ENCODE measurements around the gene F12.
"Not testable (repeated sequence)": the region's sequence is repeated elsewhere in the genome, so short reads cannot be mapped to it uniquely, and the experiment has no call there.

The F12 gene

DNA sequence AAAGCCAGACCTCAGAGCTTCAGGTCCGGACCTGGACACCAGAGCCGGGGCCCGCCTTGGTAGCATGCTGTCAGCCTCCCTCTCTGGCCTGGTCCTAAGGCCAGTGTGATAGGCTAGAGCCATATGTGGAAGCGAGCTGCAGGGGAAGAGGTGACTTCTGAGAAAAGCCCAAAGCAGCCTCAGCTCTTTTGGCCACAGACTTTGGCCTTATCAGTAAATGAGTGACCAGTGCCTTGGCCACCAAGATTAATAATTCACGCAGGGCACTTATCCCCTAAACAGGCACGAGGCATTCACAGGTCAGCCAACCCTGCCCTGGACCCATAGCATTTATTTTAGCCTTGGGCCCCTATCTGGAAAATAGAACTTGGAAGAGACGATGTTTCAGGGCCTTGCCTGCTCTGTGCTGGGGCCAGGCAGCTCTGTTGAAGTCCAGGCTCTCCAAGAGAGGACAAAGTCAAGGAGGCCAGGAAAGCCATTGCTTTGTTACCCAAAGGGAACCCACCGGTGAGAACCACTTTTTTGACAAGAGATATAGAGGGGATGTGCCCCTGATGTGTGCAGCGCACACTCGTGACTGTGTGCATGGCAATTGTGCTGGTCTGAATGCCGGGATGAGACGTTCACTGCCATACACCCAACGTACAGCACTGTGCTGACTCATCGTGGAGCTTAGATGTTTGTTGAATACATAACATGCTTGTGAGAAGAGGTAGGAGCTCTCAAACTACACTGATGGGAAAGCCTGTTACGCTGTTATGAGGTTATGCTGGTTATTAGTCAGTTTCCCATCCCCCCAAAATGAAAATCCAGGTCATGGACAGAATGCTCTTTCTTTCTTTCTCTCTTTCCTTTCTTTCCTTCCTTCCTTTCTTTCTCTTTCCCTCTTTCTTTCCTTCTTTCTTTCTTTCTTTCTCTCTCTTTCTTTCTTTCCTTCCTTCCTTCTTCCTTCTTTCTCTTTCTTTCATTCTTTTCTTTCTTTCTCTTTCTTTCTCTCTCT lies 30.2 kb downstream of the F12 start:
- Mint-ChIP-seq H3K36me3 (ENCODE audit: low read depth) (no peaks in the 10 kb centered on the region), H3K27ac (peak overlapping the region; percentile 29), H3K4me3 (no peak overlapping the region), H3K4me1 (peaks cover 36% of the 10 kb centered on the region), H3K27me3 (ENCODE audit: low read depth, poor library complexity) (peaks cover 10% of the 10 kb centered on the region), H3K9me3 (no peaks in the 10 kb centered on the region)
- TF ChIP-seq, protein P1, sequence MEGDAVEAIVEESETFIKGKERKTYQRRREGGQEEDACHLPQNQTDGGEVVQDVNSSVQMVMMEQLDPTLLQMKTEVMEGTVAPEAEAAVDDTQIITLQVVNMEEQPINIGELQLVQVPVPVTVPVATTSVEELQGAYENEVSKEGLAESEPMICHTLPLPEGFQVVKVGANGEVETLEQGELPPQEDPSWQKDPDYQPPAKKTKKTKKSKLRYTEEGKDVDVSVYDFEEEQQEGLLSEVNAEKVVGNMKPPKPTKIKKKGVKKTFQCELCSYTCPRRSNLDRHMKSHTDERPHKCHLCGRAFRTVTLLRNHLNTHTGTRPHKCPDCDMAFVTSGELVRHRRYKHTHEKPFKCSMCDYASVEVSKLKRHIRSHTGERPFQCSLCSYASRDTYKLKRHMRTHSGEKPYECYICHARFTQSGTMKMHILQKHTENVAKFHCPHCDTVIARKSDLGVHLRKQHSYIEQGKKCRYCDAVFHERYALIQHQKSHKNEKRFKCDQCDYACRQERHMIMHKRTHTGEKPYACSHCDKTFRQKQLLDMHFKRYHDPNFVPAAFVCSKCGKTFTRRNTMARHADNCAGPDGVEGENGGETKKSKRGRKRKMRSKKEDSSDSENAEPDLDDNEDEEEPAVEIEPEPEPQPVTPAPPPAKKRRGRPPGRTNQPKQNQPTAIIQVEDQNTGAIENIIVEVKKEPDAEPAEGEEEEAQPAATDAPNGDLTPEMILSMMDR (IDR thresholded peaks at IDR 0.05) = no peak
- DNase-seq = no peak

- Mint-ChIP-seq H3K36me3 (ENCODE audit: low read depth) (no peaks in the 10 kb centered on the region), H3K4me3 (no peak overlapping the region), H3K27me3 (ENCODE audit: low read depth, poor library complexity) (peaks cover 14% of the 10 kb centered on the region), H3K4me1 (peaks cover 25% of the 10 kb centered on the region), H3K27ac (no peak overlapping the region), H3K9me3 (no peaks in the 10 kb centered on the region)
- TF ChIP-seq, protein P1 (IDR thresholded peaks at IDR 0.05) = no peak
- no peak for DNase-seq
Observed at GRCh38 chr5:177377851-177378776, 31.2 kb downstream of the F12 start.

DNA sequence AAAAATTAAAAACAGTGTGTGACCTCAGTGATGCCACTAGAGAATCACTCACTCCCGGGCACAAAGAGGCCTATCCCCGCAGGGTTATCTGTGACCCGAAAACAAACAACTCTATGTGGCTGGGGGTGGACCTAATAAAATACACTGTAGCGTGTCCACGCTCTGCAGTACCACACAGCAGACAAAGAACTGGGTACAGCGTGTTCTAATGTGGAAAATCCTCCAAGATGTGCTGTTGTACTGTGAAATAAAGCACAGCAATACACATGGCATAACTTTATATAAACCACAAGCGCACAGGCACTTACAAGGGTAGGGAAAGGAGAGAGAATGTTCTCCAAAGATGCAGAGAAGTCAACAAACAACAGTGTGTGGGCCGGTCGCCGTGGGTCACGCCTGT lies 33.3 kb downstream of the F12 start:
- DNase-seq = no peak
- no peak overlapping the region for H3K4me3 Mint-ChIP-seq
- no peaks in the 10 kb centered on the region for H3K9me3 Mint-ChIP-seq
- H3K27ac Mint-ChIP-seq = peak overlapping the region; percentile 29
- peaks cover 17% of the 10 kb centered on the region for H3K4me1 Mint-ChIP-seq
- no peaks in the 10 kb centered on the region for H3K36me3 Mint-ChIP-seq (ENCODE audit: low read depth)
- peaks cover 9% of the 10 kb centered on the region for H3K27me3 Mint-ChIP-seq (ENCODE audit: low read depth, poor library complexity)
- TF ChIP-seq, protein P1 (IDR thresholded peaks at IDR 0.05) = no peak

- H3K27ac Mint-ChIP-seq; H3K4me3 Mint-ChIP-seq; DNase-seq; H3K9me3 Mint-ChIP-seq; H3K27me3 Mint-ChIP-seq (ENCODE audit: low read depth, poor library complexity); H3K36me3 Mint-ChIP-seq (ENCODE audit: low read depth): not testable (repeated sequence)
- peaks cover 14% of the 10 kb centered on the region for H3K4me1 Mint-ChIP-seq
Observed at GRCh38 chr5:177375516-177375915, 33.8 kb downstream of the F12 start.

- Mint-ChIP-seq H3K4me3 (no peak overlapping the region), H3K27ac (no peak overlapping the region), H3K4me1 (peaks cover 22% of the 10 kb centered on the region), H3K36me3 (ENCODE audit: low read depth) (no peaks in the 10 kb centered on the region), H3K9me3 (no peaks in the 10 kb centered on the region), H3K27me3 (ENCODE audit: low read depth, poor library complexity) (peaks cover 9% of the 10 kb centered on the region)
- no peak for DNase-seq
- TF ChIP-seq, protein P1 (IDR thresholded peaks at IDR 0.05) = no peak
Observed at GRCh38 chr5:177374211-177374610, 35.2 kb downstream of the F12 start.

DNA sequence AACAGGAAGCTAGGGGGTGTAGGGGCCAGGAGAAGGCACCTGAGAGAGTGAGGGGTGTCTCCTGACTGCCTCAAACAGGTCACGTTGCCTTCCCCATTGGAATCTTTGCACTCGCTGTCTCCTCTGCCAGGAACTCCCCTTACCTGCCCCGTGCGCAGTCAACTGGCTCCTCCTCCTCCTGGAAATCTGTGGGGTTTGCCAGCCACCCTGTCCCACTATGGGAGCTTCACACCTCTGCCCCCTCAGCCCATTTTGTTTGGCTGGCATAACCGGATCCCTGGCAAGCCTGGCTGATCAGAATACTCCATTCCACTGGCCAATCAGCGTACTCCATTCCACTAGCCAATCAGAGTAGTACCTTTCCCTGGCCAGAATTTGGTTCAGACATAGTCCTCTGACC lies 35.6 kb downstream of the F12 start:
- TF ChIP-seq, protein P1 (IDR thresholded peaks at IDR 0.05) = no peak
- H3K9me3 Mint-ChIP-seq = no peaks in the 10 kb centered on the region
- H3K4me3 Mint-ChIP-seq = no peak overlapping the region
- H3K27me3 Mint-ChIP-seq (ENCODE audit: low read depth, poor library complexity) = peaks cover 13% of the 10 kb centered on the region
- no peak overlapping the region for H3K27ac Mint-ChIP-seq
- H3K36me3 Mint-ChIP-seq (ENCODE audit: low read depth) = no peaks in the 10 kb centered on the region
- no peak for DNase-seq
- peaks cover 26% of the 10 kb centered on the region for H3K4me1 Mint-ChIP-seq

All from nephron progenitor cell (in vitro differentiated cells).